GM06990 (cell line): ENCODE measurements around the gene B3GNT2.
"Not testable (repeated sequence)": the region's sequence is repeated elsewhere in the genome, so short reads cannot be mapped to it uniquely, and the experiment has no call there.

Experiments used
- DNase-seq: peaks from one replicate; pipeline ENCODE4 v3.0.0-alpha.2; 2011; ENCODE audit not compliant: insufficient read length; ENCODE audit errors: extremely low read depth
- H3K27me3 ChIP-seq: replicated peaks from 2 replicates; pipeline ENCODE4 v1.6.0; 2011; ENCODE audit warnings: low read length; ENCODE audit not compliant: control insufficient read depth, insufficient read depth
- H3K36me3 ChIP-seq: 2 replicates; pipeline ENCODE4 v1.5.1; 2011; ENCODE audit warnings: low read length; ENCODE audit not compliant: control insufficient read depth, insufficient read depth
- H3K4me3 ChIP-seq: replicated peaks from 2 replicates; pipeline ENCODE4 v1.5.1; 2011; ENCODE audit warnings: low read depth, mild to moderate bottlenecking, control low read depth, low read length
- CTCF ChIP-seq: IDR thresholded peaks from 2 replicates; pipeline ENCODE4 v1.5.1; 2011; ENCODE audit warnings: low read length, control low read depth, mild to moderate bottlenecking, inconsistent platforms; ENCODE audit not compliant: insufficient read depth, poor library complexity, severe bottlenecking

B3GNT2 gene

GRCh38 chr2:62151306-62151638 is 44.6 kb upstream of the B3GNT2 start:
- no peak for TF ChIP-seq CTCF
- H3K4me3 ChIP-seq = no peak overlapping the region

GRCh38 chr2:62152000-62152399 is 43.9 kb upstream of the B3GNT2 start:
- H3K36me3 ChIP-seq = no peaks in the 10 kb centered on the region; the same call in 1 of the 2 replicates
- TF ChIP-seq CTCF = no peak
- H3K27me3 ChIP-seq = no peaks in the 10 kb centered on the region
- H3K4me3 ChIP-seq = no peak overlapping the region
- DNase-seq = no peak

More at GRCh38 chr2:62151306-62151638, 44.6 kb upstream of the B3GNT2 start:
- DNase-seq = no peak
- Histone ChIP-seq H3K27me3 (no peaks in the 10 kb centered on the region), H3K36me3 (no peaks in the 10 kb centered on the region; the same call in 1 of the 2 replicates)

GRCh38 chr2:62156861-62157496 is 38.9 kb upstream of the B3GNT2 start:
- Histone ChIP-seq H3K36me3 (no peaks in the 10 kb centered on the region), H3K27me3 (no peaks in the 10 kb centered on the region), H3K4me3 (no peak overlapping the region)
- no peak for TF ChIP-seq CTCF
- no peak for DNase-seq

GRCh38 chr2:62158444-62159121 is 37.3 kb upstream of the B3GNT2 start:
- TF ChIP-seq CTCF = no peak

GRCh38 chr2:62160691-62161090 is 35.2 kb upstream of the B3GNT2 start:
- not testable (repeated sequence) for DNase-seq, H3K4me3 ChIP-seq, H3K36me3 ChIP-seq, H3K27me3 ChIP-seq

More at GRCh38 chr2:62158444-62159121, 37.3 kb upstream of the B3GNT2 start:
- Histone ChIP-seq H3K27me3 (no peaks in the 10 kb centered on the region), H3K36me3 (no peaks in the 10 kb centered on the region), H3K4me3 (no peak overlapping the region)
- no peak for DNase-seq

GRCh38 chr2:62163106-62163831 is 32.6 kb upstream of the B3GNT2 start:
- DNase-seq = no peak
- TF ChIP-seq CTCF = no peak
- H3K27me3 ChIP-seq = no peaks in the 10 kb centered on the region
- H3K36me3 ChIP-seq = no peaks in the 10 kb centered on the region
- no peak overlapping the region for H3K4me3 ChIP-seq
